HepG2 (cell line): ENCODE data around the gene NHP2. TPM values are rescaled to one million over a fixed set of nuclear protein-coding genes. Genes with fewer than 3 reads are reported as not detected.
A peak's percentile ranks its signal among the peaks of the same experiment; 100 is the strongest.

ENCODE experiments used
- JDP2 ChIP-seq: sonication (generic); formaldehyde crosslinking; IDR thresholded peaks from 2 replicates; pipeline ENCODE4 v1.8.1; 2022; ENCODE audit warnings: missing genetic modification reagents, borderline replicate concordance
- KLF13 ChIP-seq: sonication (generic); formaldehyde crosslinking; IDR thresholded peaks from 2 replicates; pipeline ENCODE4 v1.4.0; 2020; ENCODE audit warnings: mild to moderate bottlenecking, missing genetic modification reagents
- KLF15 ChIP-seq: sonication (generic); formaldehyde crosslinking; IDR thresholded peaks from 2 replicates; pipeline ENCODE4 v1.8.1; 2023; ENCODE audit warnings: borderline replicate concordance, mild to moderate bottlenecking, inconsistent platforms, missing genetic modification reagents, mixed read lengths
- MAFK ChIP-seq, 2 experiments: IDR thresholded peaks in 1 of 2; conservative IDR thresholded peaks in 1 of 2; 2 replicates each; pipeline ENCODE4 v1.6.1; 2011; ENCODE audit warnings: improper control_type of control experiment in 2 of 2, low read length in 2 of 2
- MTA3 ChIP-seq: sonication (generic); formaldehyde crosslinking; IDR thresholded peaks from 2 replicates; pipeline ENCODE4 v1.4.0; 2020; ENCODE audit warnings: missing genetic modification reagents
- RCOR2 ChIP-seq: IDR thresholded peaks from 2 replicates; pipeline ENCODE4 v1.6.1; 2016; ENCODE audit warnings: missing biosample characterization, missing genetic modification reagents
- RORA ChIP-seq: sonication (generic); formaldehyde crosslinking; IDR thresholded peaks from 2 replicates; pipeline ENCODE4 v1.5.0; 2020; ENCODE audit warnings: mild to moderate bottlenecking, missing genetic modification reagents, moderate library complexity
- SALL1 ChIP-seq: sonication (generic); formaldehyde crosslinking; IDR thresholded peaks from 2 replicates; pipeline ENCODE4 v1.8.0; 2022; ENCODE audit warnings: mild to moderate bottlenecking, missing genetic modification reagents
- ZNF124 ChIP-seq: sonication (generic); formaldehyde crosslinking; IDR thresholded peaks from 2 replicates; pipeline ENCODE4 v1.4.0; 2020; ENCODE audit warnings: missing genetic modification reagents
- ZNF629 ChIP-seq: sonication (generic); formaldehyde crosslinking; conservative IDR thresholded peaks from 2 replicates; pipeline ENCODE4 v1.5.0; 2020; ENCODE audit warnings: missing genetic modification reagents
- ZNF788 ChIP-seq: sonication (generic); formaldehyde crosslinking; IDR thresholded peaks from 2 replicates; pipeline ENCODE4 v1.5.0; 2020; ENCODE audit warnings: mild to moderate bottlenecking, missing genetic modification reagents, borderline replicate concordance
- ZNF839 ChIP-seq: sonication (generic); formaldehyde crosslinking; IDR thresholded peaks from 2 replicates; pipeline ENCODE4 v1.4.0; 2020; ENCODE audit warnings: missing genetic modification reagents, mild to moderate bottlenecking, borderline replicate concordance
- ZNF841 ChIP-seq: sonication (generic); formaldehyde crosslinking; IDR thresholded peaks from 2 replicates; pipeline ENCODE4 v1.8.1; 2023; ENCODE audit warnings: missing genetic modification reagents, borderline replicate concordance
- ZSCAN21 ChIP-seq: sonication (generic); formaldehyde crosslinking; IDR thresholded peaks from 2 replicates; pipeline ENCODE4 v1.8.0; 2022; ENCODE audit warnings: mild to moderate bottlenecking, missing genetic modification reagents, moderate library complexity, borderline replicate concordance
- polyA plus RNA-seq, 8 experiments: library from polyadenylated mRNA; depleted of rRNA in 3 of 8; stranded (reverse) in 7 of 8; unstranded in 1 of 8; fragments of >200 nt; fragmentation: Illumina TruSeq in 4 of 8; extraction: Trizol in 4 of 8; gene quantifications; 2 replicates each; pipeline versions ENCODE4 v1.2.1 to v1.2.3, GENCODE V29; 2011 to 2016; ENCODE audit warnings: low read depth in 4 of 8, missing spikeins in 1 of 8, mixed read lengths in 1 of 8; ENCODE audit not compliant: insufficient read depth in 1 of 8
- total RNA-seq, 5 experiments: library from RNA; depleted of rRNA; stranded (reverse); fragments of >200 nt; fragmentation: Illumina TruSeq; extraction: Trizol; gene quantifications; 2 replicates each; pipeline ENCODE4 v1.2.3, GENCODE V29; 2016; ENCODE audit warnings: low read depth in 1 of 5
- TF ChIP-seq, protein P1 (sequence below): sonication (generic); formaldehyde crosslinking; IDR thresholded peaks from 2 replicates; pipeline ENCODE4 v1.5.0; 2020; ENCODE audit warnings: missing genetic modification reagents
- TF ChIP-seq, protein P2 (sequence below): sonication (generic); formaldehyde crosslinking; IDR thresholded peaks from 2 replicates; pipeline ENCODE4 v1.5.0; 2020; ENCODE audit warnings: mild to moderate bottlenecking, missing genetic modification reagents
- TF ChIP-seq, protein P3 (sequence below): sonication (generic); formaldehyde crosslinking; IDR thresholded peaks from 2 replicates; pipeline ENCODE4 v1.8.0; 2022; ENCODE audit warnings: mild to moderate bottlenecking, missing genetic modification reagents
- TF ChIP-seq, protein P4 (sequence below): sonication (generic); formaldehyde crosslinking; IDR thresholded peaks from 2 replicates; pipeline ENCODE4 v1.4.0; 2020; ENCODE audit warnings: mild to moderate bottlenecking, missing genetic modification reagents, borderline replicate concordance
- TF ChIP-seq, protein P5 (sequence below): sonication (generic); formaldehyde crosslinking; IDR thresholded peaks from 2 replicates; pipeline ENCODE4 v1.5.0; 2020; ENCODE audit warnings: missing genetic modification reagents
- TF ChIP-seq, protein P6 (sequence below), 2 experiments: fragments of 450-650 bp in 1 of 2; sonication (generic) in 1 of 2; formaldehyde crosslinking; IDR thresholded peaks; 2 replicates each; pipeline versions ENCODE4 v1.5.0 to v1.8.0; 2020 to 2022; ENCODE audit warnings: mild to moderate bottlenecking in 1 of 2, missing genetic modification reagents in 1 of 2

The NHP2 gene
- total and polyA plus RNA-seq, 2 of the 13 experiments (the other 11 are each of a cell fraction or from before 2014, with no cell fraction given): 56.2 to 96.1 TPM

DNA sequence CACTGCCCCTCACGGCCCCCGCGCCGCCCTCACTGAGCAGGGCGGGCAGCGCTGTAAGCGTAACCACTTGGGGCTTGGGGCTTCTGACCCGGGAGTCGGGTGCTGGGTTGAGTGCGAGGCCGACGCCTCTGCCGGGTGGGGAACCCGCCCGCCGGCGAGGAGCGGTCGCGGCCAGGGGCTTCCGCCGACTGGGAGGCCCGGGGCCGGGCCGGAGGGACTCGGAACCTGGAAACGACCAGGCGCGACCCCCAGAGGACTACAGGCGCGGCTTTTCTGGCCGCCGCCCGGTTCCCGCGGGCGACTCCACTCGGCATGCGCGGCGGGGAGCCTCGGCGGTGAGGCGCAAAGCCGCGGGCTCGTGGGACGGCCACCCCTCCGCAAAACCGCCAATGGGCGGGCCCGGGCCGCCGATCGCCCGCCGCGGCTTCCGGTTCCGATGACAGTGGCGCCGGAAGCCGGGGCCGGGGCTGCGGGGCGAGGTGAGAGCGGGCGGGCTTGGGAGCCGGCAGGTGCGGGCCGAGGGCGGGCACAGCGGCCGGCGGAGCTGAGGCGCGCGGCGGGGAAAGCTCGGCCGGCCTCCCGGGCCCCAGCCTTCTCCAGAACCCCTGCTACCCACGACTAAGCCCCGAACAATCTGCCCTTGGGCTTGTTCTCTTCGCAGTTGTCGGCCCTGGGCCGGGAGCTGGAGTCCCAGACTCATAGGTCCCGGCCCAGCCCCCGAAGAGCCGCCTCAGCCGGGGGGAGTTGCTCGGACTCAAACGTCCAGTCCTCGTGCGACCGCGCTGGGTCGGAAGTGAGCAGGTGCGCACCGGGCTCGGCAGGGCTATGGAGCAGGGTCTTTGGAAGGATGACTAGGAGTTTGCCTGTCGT is 22.9 kb downstream of the NHP2 start, which contains the start of gene RMND5B (continued):
- TF ChIP-seq MTA3 (CRISPR knock-in tag) (no peak), ZNF841 (CRISPR knock-in tag) (no peak), SALL1 (peak; percentile 57; the same call in 1 of the 2 replicates), JDP2 (no peak), ZNF629 (CRISPR knock-in tag) (no peak), ZSCAN21 (CRISPR knock-in tag) (peak; percentile 78; the same call in 1 of the 2 replicates), RORA (CRISPR knock-in tag) (0 out of 2 replicates have a peak, but pooled peaks have one; percentile 17), RCOR2 (CRISPR knock-in tag) (no peak), ZNF124 (CRISPR knock-in tag) (0 out of 2 replicates have a peak, but pooled peaks have one; percentile 44), KLF15 (no peak), ZNF839 (CRISPR knock-in tag) (no peak), ZNF788 (CRISPR knock-in tag) (peak; percentile 63; the same call in 1 of the 2 replicates), MAFK (conservative IDR thresholded peaks at IDR 0.05 in 1 of 2, IDR thresholded peaks at IDR 0.05 in 1 of 2; ENCODE audit: low read length in 2 of 2) (no peak), KLF13 (CRISPR knock-in tag) (0 out of 2 replicates have a peak, but pooled peaks have one; percentile 25)
- TF ChIP-seq, protein P1, sequence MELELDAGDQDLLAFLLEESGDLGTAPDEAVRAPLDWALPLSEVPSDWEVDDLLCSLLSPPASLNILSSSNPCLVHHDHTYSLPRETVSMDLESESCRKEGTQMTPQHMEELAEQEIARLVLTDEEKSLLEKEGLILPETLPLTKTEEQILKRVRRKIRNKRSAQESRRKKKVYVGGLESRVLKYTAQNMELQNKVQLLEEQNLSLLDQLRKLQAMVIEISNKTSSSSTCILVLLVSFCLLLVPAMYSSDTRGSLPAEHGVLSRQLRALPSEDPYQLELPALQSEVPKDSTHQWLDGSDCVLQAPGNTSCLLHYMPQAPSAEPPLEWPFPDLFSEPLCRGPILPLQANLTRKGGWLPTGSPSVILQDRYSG (CRISPR knock-in tag): peak; percentile 94; the same call in 1 of the 2 replicates
- TF ChIP-seq, protein P2, sequence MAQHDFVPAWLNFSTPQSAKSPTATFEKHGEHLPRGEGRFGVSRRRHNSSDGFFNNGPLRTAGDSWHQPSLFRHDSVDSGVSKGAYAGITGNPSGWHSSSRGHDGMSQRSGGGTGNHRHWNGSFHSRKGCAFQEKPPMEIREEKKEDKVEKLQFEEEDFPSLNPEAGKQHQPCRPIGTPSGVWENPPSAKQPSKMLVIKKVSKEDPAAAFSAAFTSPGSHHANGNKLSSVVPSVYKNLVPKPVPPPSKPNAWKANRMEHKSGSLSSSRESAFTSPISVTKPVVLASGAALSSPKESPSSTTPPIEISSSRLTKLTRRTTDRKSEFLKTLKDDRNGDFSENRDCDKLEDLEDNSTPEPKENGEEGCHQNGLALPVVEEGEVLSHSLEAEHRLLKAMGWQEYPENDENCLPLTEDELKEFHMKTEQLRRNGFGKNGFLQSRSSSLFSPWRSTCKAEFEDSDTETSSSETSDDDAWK: no peak
- TF ChIP-seq, protein P3, sequence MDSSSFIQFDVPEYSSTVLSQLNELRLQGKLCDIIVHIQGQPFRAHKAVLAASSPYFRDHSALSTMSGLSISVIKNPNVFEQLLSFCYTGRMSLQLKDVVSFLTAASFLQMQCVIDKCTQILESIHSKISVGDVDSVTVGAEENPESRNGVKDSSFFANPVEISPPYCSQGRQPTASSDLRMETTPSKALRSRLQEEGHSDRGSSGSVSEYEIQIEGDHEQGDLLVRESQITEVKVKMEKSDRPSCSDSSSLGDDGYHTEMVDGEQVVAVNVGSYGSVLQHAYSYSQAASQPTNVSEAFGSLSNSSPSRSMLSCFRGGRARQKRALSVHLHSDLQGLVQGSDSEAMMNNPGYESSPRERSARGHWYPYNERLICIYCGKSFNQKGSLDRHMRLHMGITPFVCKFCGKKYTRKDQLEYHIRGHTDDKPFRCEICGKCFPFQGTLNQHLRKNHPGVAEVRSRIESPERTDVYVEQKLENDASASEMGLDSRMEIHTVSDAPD (CRISPR knock-in tag): 0 out of 2 replicates have a peak, but pooled peaks have one; percentile 49
- TF ChIP-seq, protein P4, sequence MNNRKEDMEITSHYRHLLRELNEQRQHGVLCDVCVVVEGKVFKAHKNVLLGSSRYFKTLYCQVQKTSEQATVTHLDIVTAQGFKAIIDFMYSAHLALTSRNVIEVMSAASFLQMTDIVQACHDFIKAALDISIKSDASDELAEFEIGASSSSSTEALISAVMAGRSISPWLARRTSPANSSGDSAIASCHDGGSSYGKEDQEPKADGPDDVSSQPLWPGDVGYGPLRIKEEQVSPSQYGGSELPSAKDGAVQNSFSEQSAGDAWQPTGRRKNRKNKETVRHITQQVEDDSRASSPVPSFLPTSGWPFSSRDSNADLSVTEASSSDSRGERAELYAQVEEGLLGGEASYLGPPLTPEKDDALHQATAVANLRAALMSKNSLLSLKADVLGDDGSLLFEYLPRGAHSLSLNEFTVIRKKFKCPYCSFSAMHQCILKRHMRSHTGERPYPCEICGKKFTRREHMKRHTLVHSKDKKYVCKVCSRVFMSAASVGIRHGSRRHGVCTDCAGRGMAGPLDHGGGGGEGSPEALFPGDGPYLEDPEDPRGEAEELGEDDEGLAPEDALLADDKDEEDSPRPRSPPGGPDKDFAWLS (CRISPR knock-in tag): no peak
- TF ChIP-seq, protein P5, sequence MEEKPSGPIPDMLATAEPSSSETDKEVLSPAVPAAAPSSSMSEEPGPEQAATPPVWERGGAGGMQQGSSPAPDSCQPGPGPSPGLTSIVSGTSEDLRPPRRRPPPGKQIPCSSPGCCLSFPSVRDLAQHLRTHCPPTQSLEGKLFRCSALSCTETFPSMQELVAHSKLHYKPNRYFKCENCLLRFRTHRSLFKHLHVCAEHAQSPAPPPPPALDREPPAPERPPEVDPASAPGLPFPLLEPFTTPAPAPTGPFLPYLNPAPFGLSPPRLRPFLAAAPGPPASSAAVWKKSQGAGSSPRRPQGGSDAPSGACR (CRISPR knock-in tag): no peak
- TF ChIP-seq, protein P6, sequence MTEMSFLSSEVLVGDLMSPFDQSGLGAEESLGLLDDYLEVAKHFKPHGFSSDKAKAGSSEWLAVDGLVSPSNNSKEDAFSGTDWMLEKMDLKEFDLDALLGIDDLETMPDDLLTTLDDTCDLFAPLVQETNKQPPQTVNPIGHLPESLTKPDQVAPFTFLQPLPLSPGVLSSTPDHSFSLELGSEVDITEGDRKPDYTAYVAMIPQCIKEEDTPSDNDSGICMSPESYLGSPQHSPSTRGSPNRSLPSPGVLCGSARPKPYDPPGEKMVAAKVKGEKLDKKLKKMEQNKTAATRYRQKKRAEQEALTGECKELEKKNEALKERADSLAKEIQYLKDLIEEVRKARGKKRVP (CRISPR knock-in tag; IDR thresholded peaks at IDR 0.05): no peak
